GM12878 (cell line): Measurements from ENCODE around the gene RAB3C. TPM values are rescaled to one million over a fixed set of nuclear protein-coding genes. Genes with fewer than 3 reads are reported as not detected.

Source experiments
- ATAC-seq: fragments of 200-7000 bp; cut with Tn5 transposase; 3 replicates; pipeline ENCODE4 v1.9.1; 2020; ENCODE audit warnings: mild to moderate bottlenecking, moderate library complexity
- BruUV-seq: library from RNA; stranded (reverse); fragments of 400-500 nt; replicated peaks from 2 replicates; lab custom pipeline; 2021; lab: Mats Ljungman, UMichigan
- CTCF ChIA-PET: fragments of 300-600 bp; sonication (Branson Sonifier 250); formaldehyde crosslinking; extraction: SDS; loops from one replicate; lab custom pipeline; 2021; ENCODE audit warnings: inconsistent platforms; lab: Yijun Ruan, JAX
- POLR2A ChIA-PET: fragments of 350-600 bp; formaldehyde crosslinking; extraction: SDS; loops from one replicate; lab custom pipeline; 2021; ENCODE audit warnings: inconsistent platforms; lab: Charles Lee
- RAD21 ChIA-PET: fragments of 300-600 bp; sonication (Branson Sonifier 250); formaldehyde crosslinking; loops from one replicate; lab custom pipeline; 2023; ENCODE audit warnings: antibody characterized with exemption; ENCODE audit not compliant: unreplicated experiment; lab: Charles Lee
- SMC1A ChIA-PET: fragments of 300-600 bp; sonication (Branson Sonifier 250); formaldehyde crosslinking; loops from one replicate; lab custom pipeline; 2023; ENCODE audit not compliant: unreplicated experiment, uncharacterized antibody; lab: Charles Lee
- DNase-seq: peaks from one replicate; pipeline ENCODE4 v3.0.0-alpha.2; 2011; ENCODE audit warnings: low read depth, low spot score
- FAIRE-seq: peaks from 3 replicates; lab custom pipeline; 2011; peaks lifted over from hg19 to GRCh38; lab: Jason Lieb, UNC
- H2AFZ ChIP-seq: 2 replicates; pipeline ENCODE4 v1.6.0; 2011; ENCODE audit warnings: low read depth, low read length, control low read depth; ENCODE audit not compliant: control insufficient read depth
- H3K27ac ChIP-seq: 2 replicates; pipeline ENCODE4 v1.5.1; 2011; ENCODE audit warnings: control low read depth; ENCODE audit not compliant: control insufficient read depth, insufficient read depth
- H3K27me3 ChIP-seq, 2 experiments: replicated peaks in 1 of 2; 2 replicates each; pipeline versions ENCODE4 v1.6.0 to v1.6.1; 2011; ENCODE audit warnings: low read length in 1 of 2; ENCODE audit not compliant: control insufficient read depth in 2 of 2, insufficient read depth in 2 of 2
- H3K36me3 ChIP-seq, 2 experiments: 2 replicates each; pipeline ENCODE4 v1.5.1; 2011; ENCODE audit warnings: low read length in 1 of 2; ENCODE audit not compliant: control insufficient read depth in 2 of 2, insufficient read depth in 2 of 2
- H3K4me1 ChIP-seq: 2 replicates; pipeline ENCODE4 v1.6.1; 2011; ENCODE audit warnings: mild to moderate bottlenecking, low read length, moderate library complexity, mixed read lengths; ENCODE audit not compliant: control insufficient read depth, insufficient read depth
- H3K4me2 ChIP-seq: 2 replicates; pipeline ENCODE4 v1.6.0; 2011; ENCODE audit warnings: control low read depth; ENCODE audit not compliant: control insufficient read depth, insufficient read depth
- H3K4me3 ChIP-seq: fragments of 200-600 bp; sonication (generic); 2 replicates; pipeline ENCODE4 v1.5.1; 2016
- H3K79me2 ChIP-seq: 2 replicates; pipeline ENCODE4 v1.6.0; 2011; ENCODE audit warnings: low read length; ENCODE audit not compliant: control insufficient read depth, insufficient read depth
- H3K9ac ChIP-seq: 2 replicates; pipeline ENCODE4 v1.8.0; 2011; ENCODE audit warnings: low read length, control low read depth, mixed read lengths; ENCODE audit not compliant: control insufficient read depth, insufficient read depth
- H3K9me3 ChIP-seq: replicated peaks from 3 replicates; pipeline ENCODE4 v1.5.1; 2011; ENCODE audit warnings: mild to moderate bottlenecking, low read length; ENCODE audit not compliant: control insufficient read depth, insufficient read depth
- H4K20me1 ChIP-seq: 2 replicates; pipeline ENCODE4 v1.6.0; 2011; ENCODE audit not compliant: control insufficient read depth, insufficient read depth
- BHLHE40 ChIP-seq, 2 experiments: fragments of 450-650 bp in 1 of 2; IDR thresholded peaks; 2 replicates each; pipeline ENCODE4 v1.6.1; 2011 to 2017; ENCODE audit warnings: low read depth in 2 of 2, borderline replicate concordance in 1 of 2, improper control_type of control experiment in 1 of 2, low read length in 1 of 2, mild to moderate bottlenecking in 1 of 2
- CTCF ChIP-seq, 3 experiments: IDR thresholded peaks in 2 of 3; conservative IDR thresholded peaks in 1 of 3; 2 replicates each; pipeline ENCODE4 v1.5.1; 2011; ENCODE audit warnings: low read depth in 3 of 3, low read length in 3 of 3, mild to moderate bottlenecking in 3 of 3, control low read depth in 2 of 3, moderate library complexity in 2 of 3, inconsistent platforms in 1 of 3, mixed read lengths in 1 of 3; ENCODE audit not compliant: control insufficient read depth in 2 of 3, insufficient read depth in 1 of 3; ENCODE audit errors: extremely low read depth in 1 of 3
- KLF5 ChIP-seq: fragments of 450-650 bp; IDR thresholded peaks from 2 replicates; pipeline ENCODE4 v1.6.1; 2014; ENCODE audit warnings: mild to moderate bottlenecking; ENCODE audit not compliant: partially characterized antibody
- RAD21 ChIP-seq: IDR thresholded peaks from 2 replicates; pipeline ENCODE4 v1.6.1; 2011; ENCODE audit warnings: mild to moderate bottlenecking, low read depth, low read length, moderate library complexity; ENCODE audit not compliant: insufficient read depth
- RCOR1 ChIP-seq: conservative IDR thresholded peaks from 2 replicates; pipeline ENCODE4 v1.6.1; 2012; ENCODE audit warnings: low read depth, low read length, improper control_type of control experiment
- SMC3 ChIP-seq: IDR thresholded peaks from 2 replicates; pipeline ENCODE4 v1.6.1; 2011; ENCODE audit warnings: low read length, improper control_type of control experiment, borderline replicate concordance
- ZNF217 ChIP-seq: fragments of 450-650 bp; IDR thresholded peaks from 2 replicates; pipeline ENCODE4 v1.6.1; 2017; ENCODE audit warnings: antibody characterized with exemption, mild to moderate bottlenecking
- WGBS: methylation state at CpG from one replicate; pipeline ENCODE4 v1.1.6; 2016; ENCODE audit warnings: low lambda C conversion rate; ENCODE audit not compliant: insufficient replicate concordance, insufficient coverage; ENCODE audit errors: missing lambda C conversion rate; 5-methylcytosine and 5-hydroxymethylcytosine counted together
- in situ Hi-C: fragments of 300-500 bp; cut with MboI; formaldehyde crosslinking; loops from 9 replicates; pipeline ENCODE4 v1.14.3; 2018; ENCODE audit warnings: mixed read lengths
- intact Hi-C: fragments of 100-400 bp; cut with micrococcal nuclease; formaldehyde crosslinking; loops from one replicate; pipeline ENCODE4 v1.14.2; 2022; ENCODE audit not compliant: unreplicated experiment
- polyA plus RNA-seq, 11 experiments: library from polyadenylated mRNA; depleted of rRNA in 4 of 11; unstranded in 6 of 11; stranded (reverse) in 5 of 11; fragments of >200 nt; fragmentation: Nextera tagmentation in 4 of 11; fragmentation: Illumina TruSeq in 1 of 11; extraction: Ambion mirVana in 4 of 11; extraction: Trizol in 1 of 11; gene quantifications; 1 replicate in 1 of 11; 2 replicates in 10 of 11; pipeline versions ENCODE4 v1.2.1 to v1.2.3, GENCODE V29; 2011 to 2016; ENCODE audit warnings: inconsistent platforms in 2 of 11, missing spikeins in 2 of 11, low read depth in 1 of 11
- total RNA-seq, 4 experiments: library from RNA; depleted of rRNA in 3 of 4; stranded (reverse); fragments of >200 nt in 3 of 4; fragmentation: Illumina TruSeq in 1 of 4; extraction: Trizol in 1 of 4; gene quantifications; 2 replicates each; pipeline versions ENCODE4 v1.2.1 to v1.2.3, GENCODE V29; 2013 to 2021

RAB3C gene
- total and polyA plus RNA-seq, 10 of the 15 experiments (the other 5 are each of a cell fraction or from before 2014, with no cell fraction given): not detected

- BruUV-seq: no TSS peak
- CTCF ChIA-PET: interaction anchor here (0.7 to 7.8 kb wide), 17 partner anchors 10 to 317 kb away, joined by 3 to 56 read pairs (median 5); no protein-coding TSS in a partner anchor
- no peak overlapping the region for H3K4me3 ChIP-seq
- in situ Hi-C loops (no loop called here), intact Hi-C loops (loop anchor here (5.0 kb wide), 2 partner anchors 136 to 301 kb away; no protein-coding TSS in a partner anchor)
- H3K4me2 ChIP-seq: no peak overlapping the region
- H2AFZ ChIP-seq: no peak overlapping the region
- TF ChIP-seq CTCF (IDR thresholded peaks at IDR 0.05 in 2 of 3, conservative IDR thresholded peaks at IDR 0.05 in 1 of 3; ENCODE audit: control insufficient read depth in 2 of 3, extremely low read depth in 1 of 3, insufficient read depth in 1 of 3, low read depth in 3 of 3, low read length in 3 of 3) (peak; percentile 46 to 53 (median 49); a peak in 5 of 6 replicates), KLF5 (no peak), BHLHE40 (IDR thresholded peaks at IDR 0.05; ENCODE audit: borderline replicate concordance in 1 of 2, low read depth in 2 of 2, low read length in 1 of 2) (peak; percentile 24 to 28; a peak in 1 of 4 replicates), RAD21 (peak; percentile 33), RCOR1 (no peak), SMC3 (peak; percentile 40; the same call in 1 of the 2 replicates), ZNF217 (no peak)
- TF ChIP-seq, all 136 proteins: peak for 4
- WGBS: 63% methylated on average over 3 of the region's 3 CpGs
- no peaks in the 10 kb centered on the region for H3K27me3 ChIP-seq
- FAIRE-seq: peak; percentile 7
- H3K79me2 ChIP-seq: no peaks in the 10 kb centered on the region
- RAD21 ChIA-PET: interaction anchor here (0.7 to 2.9 kb wide), 5 partner anchors 13 to 151 kb away, joined by 3 to 15 read pairs (median 3); no protein-coding TSS in a partner anchor
- no peak for DNase-seq
- SMC1A ChIA-PET: interaction anchor here (0.6 to 2.6 kb wide), 8 partner anchors 11 to 135 kb away, joined by 3 to 16 read pairs (median 6); no protein-coding TSS in a partner anchor
- POLR2A ChIA-PET: no interaction called here
- H3K4me1 ChIP-seq: no peaks in the 10 kb centered on the region
- H4K20me1 ChIP-seq: no peaks in the 10 kb centered on the region; the same call in 1 of the 2 replicates
- ATAC-seq: peak; percentile 79
- no peaks in the 10 kb centered on the region for H3K36me3 ChIP-seq
- H3K9me3 ChIP-seq: no peaks in the 10 kb centered on the region
- H3K9ac ChIP-seq: no peak overlapping the region
- no peak overlapping the region for H3K27ac ChIP-seq
These were observed 288.9 kb downstream of the RAB3C start for GRCh38 chr5:58871648-58872242.
